Measurements from ENCODE around the gene HRH1. TPM values are rescaled to one million over a fixed set of nuclear protein-coding genes. Genes with fewer than 3 reads are reported as not detected.

The HRH1 gene
- total and polyA plus RNA-seq, 5 donors = 0.43 to 1.8 (median 1.3) TPM

GRCh38 chr3:11271986-11272904 is 118.0 kb downstream of the HRH1 start, which contains the start of gene ATG7:
ATG7 (plus strand) TSS chr3:11272397; CDS start chr3:11298696, 26,299 bp downstream.
- intact Hi-C loops (cut with DNase I) = no loop called here
- WGBS = 1% methylated on average over 51 of the region's 51 CpGs
- H3K4me1 ChIP-seq (ENCODE audit: control insufficient read depth, insufficient read depth, low read length) = peaks cover 2% of the 10 kb centered on the region
- ATAC-seq (peak; percentile 99), DNase-seq (peak; percentile 98 to 100 (median 99))
- no peaks in the 10 kb centered on the region for H3K27me3 ChIP-seq (ENCODE audit: control insufficient read depth, insufficient read depth)
- H3K9me3 ChIP-seq (ENCODE audit: control insufficient read depth, low read length) = no peaks in the 10 kb centered on the region
- peak within 1 kb of the TSS; percentile 58 for H3K27ac ChIP-seq (ENCODE audit: low read length)
- peak within 1 kb of the TSS; percentile 80 for H3K4me3 ChIP-seq (ENCODE audit: low read length)

GRCh38 chr3:11272906-11273574 is 118.7 kb downstream of the HRH1 start:
- H3K9me3 ChIP-seq (ENCODE audit: control insufficient read depth, low read length) = no peaks in the 10 kb centered on the region
- H3K4me3 ChIP-seq (ENCODE audit: low read length) = peak overlapping the region; percentile 80
- no peak for DNase-seq
- peaks cover 2% of the 10 kb centered on the region for H3K4me1 ChIP-seq (ENCODE audit: control insufficient read depth, insufficient read depth, low read length)
- no peak overlapping the region for H3K27ac ChIP-seq (ENCODE audit: low read length)
- intact Hi-C loops (cut with DNase I) = no loop called here
- no peak for ATAC-seq
- 4% methylated on average over 9 of the region's 9 CpGs for WGBS
- no peaks in the 10 kb centered on the region for H3K27me3 ChIP-seq (ENCODE audit: control insufficient read depth, insufficient read depth)

- no peaks in the 10 kb centered on the region for H3K27me3 ChIP-seq (ENCODE audit: control insufficient read depth, insufficient read depth)
- DNase-seq (no peak), ATAC-seq (no peak)
- intact Hi-C loops (cut with DNase I) = no loop called here
- no peaks in the 10 kb centered on the region for H3K9me3 ChIP-seq (ENCODE audit: control insufficient read depth, low read length)
- H3K4me3 ChIP-seq (ENCODE audit: low read length) = no peak overlapping the region
- peaks cover 2% of the 10 kb centered on the region for H3K4me1 ChIP-seq (ENCODE audit: control insufficient read depth, insufficient read depth, low read length)
- 78% methylated on average over 5 of the region's 5 CpGs for WGBS
- no peak overlapping the region for H3K27ac ChIP-seq (ENCODE audit: low read length)
Observed at GRCh38 chr3:11273891-11274291, 119.6 kb downstream of the HRH1 start.

DNA sequence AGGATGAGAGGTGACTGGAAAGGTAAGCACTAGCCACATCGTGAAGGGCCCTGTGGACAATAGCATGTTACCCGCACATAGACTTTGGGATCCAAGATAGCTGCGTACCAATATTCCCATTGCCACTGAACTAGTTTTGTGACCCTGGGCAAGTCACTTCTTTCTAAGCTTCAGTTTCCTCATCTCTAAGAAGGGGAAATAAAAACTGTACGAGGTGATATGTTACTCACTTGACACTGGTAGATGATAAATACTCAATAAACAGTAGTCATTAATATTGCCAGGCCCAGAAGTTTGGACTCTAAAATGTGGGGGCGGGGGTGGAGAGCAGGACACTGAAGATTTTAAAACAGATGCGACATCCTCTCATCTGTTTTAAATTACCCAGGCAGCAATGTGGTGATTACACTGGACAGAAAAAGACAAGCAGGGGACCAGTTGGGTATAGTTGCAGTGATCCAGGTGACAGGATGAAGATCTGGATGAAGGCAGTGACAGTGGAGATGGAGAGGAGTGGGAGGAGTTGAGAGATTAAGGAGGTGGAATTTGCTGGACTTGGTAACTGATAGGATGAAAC is 120.4 kb downstream of the HRH1 start:
- Histone ChIP-seq H3K9me3 (ENCODE audit: control insufficient read depth, low read length) (no peaks in the 10 kb centered on the region), H3K4me1 (ENCODE audit: control insufficient read depth, insufficient read depth, low read length) (peaks cover 2% of the 10 kb centered on the region), H3K27ac (ENCODE audit: low read length) (no peak overlapping the region), H3K4me3 (ENCODE audit: low read length) (no peak overlapping the region), H3K27me3 (ENCODE audit: control insufficient read depth, insufficient read depth) (no peaks in the 10 kb centered on the region)
- 84% methylated on average over 6 of the region's 6 CpGs for WGBS
- ATAC-seq (no peak), DNase-seq (no peak)
- intact Hi-C loops (cut with DNase I) = no loop called here

DNA sequence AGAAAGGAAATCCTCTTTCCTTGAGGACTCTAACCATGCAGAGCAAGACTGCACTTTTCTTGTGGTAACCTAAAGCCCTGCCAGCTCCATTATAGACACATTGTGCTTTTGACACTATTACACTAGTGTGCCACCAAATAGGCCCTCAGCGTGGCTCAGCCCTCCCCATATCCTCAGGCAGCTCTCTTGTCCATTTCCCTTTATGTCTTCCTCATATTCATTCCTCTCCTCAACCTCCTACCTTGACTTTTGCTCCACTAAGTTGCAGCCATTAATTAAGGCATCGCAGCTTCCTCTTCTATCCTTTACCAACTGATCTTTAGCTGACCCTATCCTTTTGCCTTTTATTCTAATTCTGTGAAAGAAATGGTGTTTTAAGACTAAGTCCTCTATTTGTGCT is 121.6 kb downstream of the HRH1 start:
- no peak for ATAC-seq
- WGBS = 80% methylated on average over 2 of the region's 2 CpGs
- intact Hi-C loops (cut with DNase I) = no loop called here
- no peak for DNase-seq
- Histone ChIP-seq H3K9me3 (ENCODE audit: control insufficient read depth, low read length) (no peaks in the 10 kb centered on the region), H3K4me3 (ENCODE audit: low read length) (no peak overlapping the region), H3K27ac (ENCODE audit: low read length) (no peak overlapping the region), H3K4me1 (ENCODE audit: control insufficient read depth, insufficient read depth, low read length) (peaks cover 2% of the 10 kb centered on the region), H3K27me3 (ENCODE audit: control insufficient read depth, insufficient read depth) (no peaks in the 10 kb centered on the region)

DNA sequence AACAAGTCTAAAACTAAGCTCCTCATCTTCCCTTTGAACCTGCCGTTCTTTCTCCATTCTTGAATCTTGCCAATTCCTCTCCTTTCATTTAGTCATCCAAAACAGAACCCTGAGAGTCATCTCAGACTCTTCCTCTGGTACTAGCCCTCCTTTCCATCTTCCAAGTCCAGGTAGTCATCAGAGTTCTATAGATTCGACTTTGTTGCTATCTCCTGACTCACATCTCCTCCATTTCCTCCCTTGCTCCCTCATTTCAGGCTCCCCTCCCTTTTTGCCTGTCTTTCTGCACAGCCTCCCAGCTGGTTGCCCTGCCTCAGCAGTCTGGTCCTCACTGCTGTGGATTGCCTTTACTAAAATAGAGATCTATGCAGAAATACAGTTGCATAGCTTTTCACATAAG is 122.6 kb downstream of the HRH1 start:
- 88% methylated on average over 2 of the region's 2 CpGs for WGBS
- peaks cover 2% of the 10 kb centered on the region for H3K4me1 ChIP-seq (ENCODE audit: control insufficient read depth, insufficient read depth, low read length)
- intact Hi-C loops (cut with DNase I) = no loop called here
- no peak for ATAC-seq
- no peak overlapping the region for H3K27ac ChIP-seq (ENCODE audit: low read length)
- DNase-seq = no peak
- H3K27me3 ChIP-seq (ENCODE audit: control insufficient read depth, insufficient read depth) = no peaks in the 10 kb centered on the region
- H3K4me3 ChIP-seq (ENCODE audit: low read length) = no peak overlapping the region
- H3K9me3 ChIP-seq (ENCODE audit: control insufficient read depth, low read length) = no peaks in the 10 kb centered on the region

- Histone ChIP-seq H3K9me3 (ENCODE audit: control insufficient read depth, low read length) (no peaks in the 10 kb centered on the region), H3K4me3 (ENCODE audit: low read length) (no peak overlapping the region), H3K27ac (ENCODE audit: low read length) (peak overlapping the region; percentile 50), H3K4me1 (ENCODE audit: control insufficient read depth, insufficient read depth, low read length) (peaks cover 8% of the 10 kb centered on the region), H3K27me3 (ENCODE audit: control insufficient read depth, insufficient read depth) (no peaks in the 10 kb centered on the region)
- WGBS = 46% methylated on average over 5 of the region's 5 CpGs
- peak; percentile 46 to 79 (median 65) for DNase-seq
- peak; percentile 84 to 94 for ATAC-seq
- intact Hi-C loops (cut with DNase I) = no loop called here
Observed at GRCh38 chr3:11282250-11283138, 128.2 kb downstream of the HRH1 start.

- no peak for ATAC-seq
- WGBS = 54% methylated on average over 1 of the region's 1 CpG
- H3K4me1 ChIP-seq (ENCODE audit: control insufficient read depth, insufficient read depth, low read length) = peaks cover 8% of the 10 kb centered on the region
- H3K9me3 ChIP-seq (ENCODE audit: control insufficient read depth, low read length) = no peaks in the 10 kb centered on the region
- DNase-seq = no peak
- H3K27me3 ChIP-seq (ENCODE audit: control insufficient read depth, insufficient read depth) = no peaks in the 10 kb centered on the region
- no peak overlapping the region for H3K4me3 ChIP-seq (ENCODE audit: low read length)
- intact Hi-C loops (cut with DNase I) = no loop called here
- H3K27ac ChIP-seq (ENCODE audit: low read length) = peak overlapping the region; percentile 50
Observed at GRCh38 chr3:11283139-11283475, 128.8 kb downstream of the HRH1 start.

- Histone ChIP-seq H3K27me3 (ENCODE audit: control insufficient read depth, insufficient read depth) (no peaks in the 10 kb centered on the region), H3K4me3 (ENCODE audit: low read length) (no peak overlapping the region), H3K9me3 (ENCODE audit: control insufficient read depth, low read length) (no peaks in the 10 kb centered on the region), H3K4me1 (ENCODE audit: control insufficient read depth, insufficient read depth, low read length) (peaks cover 8% of the 10 kb centered on the region), H3K27ac (ENCODE audit: low read length) (no peak overlapping the region)
- WGBS = 95% methylated on average over 1 of the region's 1 CpG
- intact Hi-C loops (cut with DNase I) = no loop called here
- no peak for ATAC-seq
- DNase-seq = no peak
Observed at GRCh38 chr3:11284011-11284410, 129.7 kb downstream of the HRH1 start.

GRCh38 chr3:11285471-11285870 is 131.2 kb downstream of the HRH1 start:
- intact Hi-C loops (cut with DNase I) = no loop called here
- peaks cover 10% of the 10 kb centered on the region for H3K4me1 ChIP-seq (ENCODE audit: control insufficient read depth, insufficient read depth, low read length)
- no peaks in the 10 kb centered on the region for H3K9me3 ChIP-seq (ENCODE audit: control insufficient read depth, low read length)
- 62% methylated on average over 2 of the region's 2 CpGs for WGBS
- H3K4me3 ChIP-seq (ENCODE audit: low read length) = no peak overlapping the region
- H3K27ac ChIP-seq (ENCODE audit: low read length) = no peak overlapping the region
- no peaks in the 10 kb centered on the region for H3K27me3 ChIP-seq (ENCODE audit: control insufficient read depth, insufficient read depth)
- DNase-seq (no peak), ATAC-seq (no peak)
